BLaER1 (cell line): ENCODE results near the gene TM9SF1.

Source experiments
- H3K27ac ChIP-seq: shearing (Covaris generic); formaldehyde crosslinking; 2 replicates; pipeline ENCODE4 v1.8.1; 2022
- H3K27me3 ChIP-seq: shearing (Covaris generic); formaldehyde crosslinking; 2 replicates; pipeline ENCODE4 v1.8.1; 2022
- H3K36me3 ChIP-seq: shearing (Covaris generic); formaldehyde crosslinking; 2 replicates; pipeline ENCODE4 v1.8.1; 2022
- H3K4me1 ChIP-seq: shearing (Covaris generic); formaldehyde crosslinking; 2 replicates; pipeline ENCODE4 v1.8.1; 2022
- H3K4me2 ChIP-seq: shearing (Covaris generic); formaldehyde crosslinking; 2 replicates; pipeline ENCODE4 v1.8.1; 2022
- H3K4me3 ChIP-seq: shearing (Covaris generic); formaldehyde crosslinking; 2 replicates; pipeline ENCODE4 v1.8.1; 2022
- H3K9ac ChIP-seq: shearing (Covaris generic); formaldehyde crosslinking; 2 replicates; pipeline ENCODE4 v1.8.1; 2022
- H3K9me3 ChIP-seq: shearing (Covaris generic); formaldehyde crosslinking; 2 replicates; pipeline ENCODE4 v1.8.1; 2022
- H4K20me1 ChIP-seq: shearing (Covaris generic); formaldehyde crosslinking; 2 replicates; pipeline ENCODE4 v1.8.1; 2022
- Cebpa-rat ChIP-seq: shearing (Covaris generic); IDR thresholded peaks from 2 replicates; pipeline ENCODE4 v1.8.1; 2022

Gene TM9SF1

GRCh38 chr14:24155100-24155499 lies 40.1 kb downstream of the TM9SF1 start:
- Histone ChIP-seq H3K36me3 (peaks cover 96% of the 10 kb centered on the region), H3K9me3 (no peaks in the 10 kb centered on the region), H4K20me1 (no peaks in the 10 kb centered on the region), H3K27me3 (no peaks in the 10 kb centered on the region), H3K4me2 (no peak overlapping the region), H3K4me3 (no peak overlapping the region), H3K9ac (no peak overlapping the region), H3K4me1 (peaks cover under 1% of the 10 kb centered on the region; the same call in 1 of the 2 replicates), H3K27ac (peak overlapping the region; percentile 3; the same call in 1 of the 2 replicates)
- no peak for TF ChIP-seq Cebpa-rat

- Histone ChIP-seq H3K36me3 (peaks cover 79% of the 10 kb centered on the region), H3K4me1 (peaks cover 13% of the 10 kb centered on the region), H3K9ac (no peak overlapping the region), H4K20me1 (peaks cover 20% of the 10 kb centered on the region), H3K27ac (no peak overlapping the region), H3K4me3 (no peak overlapping the region), H3K27me3 (no peaks in the 10 kb centered on the region), H3K9me3 (no peaks in the 10 kb centered on the region), H3K4me2 (no peak overlapping the region)
- TF ChIP-seq Cebpa-rat, result no peak
Observed at GRCh38 chr14:24151404-24152080, 43.7 kb downstream of the TM9SF1 start.

GRCh38 chr14:24150993-24151392 lies 44.2 kb downstream of the TM9SF1 start:
- peaks cover 13% of the 10 kb centered on the region for H3K4me1 ChIP-seq
- H3K4me3 ChIP-seq, result no peak overlapping the region
- no peak overlapping the region for H3K27ac ChIP-seq
- H3K36me3 ChIP-seq, result peaks cover 74% of the 10 kb centered on the region
- H3K9ac ChIP-seq, result no peak overlapping the region
- H4K20me1 ChIP-seq, result peaks cover 20% of the 10 kb centered on the region
- no peaks in the 10 kb centered on the region for H3K27me3 ChIP-seq
- no peak overlapping the region for H3K4me2 ChIP-seq
- no peaks in the 10 kb centered on the region for H3K9me3 ChIP-seq
- TF ChIP-seq Cebpa-rat, result no peak

GRCh38 chr14:24150567-24150966 lies 44.7 kb downstream of the TM9SF1 start:
- H3K36me3 ChIP-seq, result peaks cover 70% of the 10 kb centered on the region
- H4K20me1 ChIP-seq, result peaks cover 20% of the 10 kb centered on the region
- H3K4me2 ChIP-seq, result no peak overlapping the region

GRCh38 chr14:24150061-24150460 lies 45.2 kb downstream of the TM9SF1 start:
- peaks cover 22% of the 10 kb centered on the region for H3K4me1 ChIP-seq
- no peak for TF ChIP-seq Cebpa-rat
- peaks cover 20% of the 10 kb centered on the region for H4K20me1 ChIP-seq
- H3K9ac ChIP-seq, result no peak overlapping the region
- H3K27me3 ChIP-seq, result no peaks in the 10 kb centered on the region
- H3K9me3 ChIP-seq, result no peaks in the 10 kb centered on the region
- peaks cover 66% of the 10 kb centered on the region for H3K36me3 ChIP-seq
- H3K4me2 ChIP-seq, result no peak overlapping the region
- no peak overlapping the region for H3K27ac ChIP-seq
- no peak overlapping the region for H3K4me3 ChIP-seq

More at GRCh38 chr14:24150567-24150966, 44.7 kb downstream of the TM9SF1 start:
- H3K4me3 ChIP-seq, result no peak overlapping the region
- H3K9ac ChIP-seq, result no peak overlapping the region
- H3K4me1 ChIP-seq, result peaks cover 17% of the 10 kb centered on the region
- no peaks in the 10 kb centered on the region for H3K9me3 ChIP-seq
- H3K27me3 ChIP-seq, result no peaks in the 10 kb centered on the region
- H3K27ac ChIP-seq, result no peak overlapping the region
- no peak for TF ChIP-seq Cebpa-rat

GRCh38 chr14:24149302-24149969 lies 45.8 kb downstream of the TM9SF1 start:
- TF ChIP-seq Cebpa-rat, result no peak
- H3K4me2 ChIP-seq, result no peak overlapping the region
- H3K9ac ChIP-seq, result peak overlapping the region; percentile 41; the same call in 1 of the 2 replicates
- peaks cover 66% of the 10 kb centered on the region for H3K36me3 ChIP-seq
- H3K27ac ChIP-seq, result no peak overlapping the region
- H3K27me3 ChIP-seq, result no peaks in the 10 kb centered on the region
- no peaks in the 10 kb centered on the region for H3K9me3 ChIP-seq
- H3K4me1 ChIP-seq, result peaks cover 28% of the 10 kb centered on the region
- no peak overlapping the region for H3K4me3 ChIP-seq
- H4K20me1 ChIP-seq, result peaks cover 20% of the 10 kb centered on the region

- Histone ChIP-seq H3K4me3 (peak overlapping the region; percentile 100), H4K20me1 (peaks cover 20% of the 10 kb centered on the region), H3K4me1 (peaks cover 43% of the 10 kb centered on the region), H3K4me2 (peak overlapping the region; percentile 99), H3K9ac (peak overlapping the region; percentile 92), H3K27ac (peak overlapping the region; percentile 89), H3K9me3 (no peaks in the 10 kb centered on the region), H3K36me3 (peaks cover 68% of the 10 kb centered on the region), H3K27me3 (no peaks in the 10 kb centered on the region)
- no peak for TF ChIP-seq Cebpa-rat
Observed at GRCh38 chr14:24147761-24148428, 47.3 kb downstream of the TM9SF1 start.

- Histone ChIP-seq H3K27me3 (no peaks in the 10 kb centered on the region), H3K27ac (peak within 1 kb of the TSS; percentile 89), H3K36me3 (peaks cover 65% of the 10 kb centered on the region), H3K4me1 (peaks cover 50% of the 10 kb centered on the region), H3K9ac (peak within 1 kb of the TSS; percentile 92), H3K9me3 (no peaks in the 10 kb centered on the region), H3K4me2 (peak within 1 kb of the TSS; percentile 99), H4K20me1 (peaks cover 20% of the 10 kb centered on the region), H3K4me3 (peak within 1 kb of the TSS; percentile 100)
- no peak for TF ChIP-seq Cebpa-rat
Observed at GRCh38 chr14:24146978-24147760, 48.1 kb downstream of the TM9SF1 start, which contains the start of gene RNF31. RNF31 (plus strand) TSS chr14:24147498; CDS start chr14:24147699, 201 bp downstream.

GRCh38 chr14:24146453-24146977 lies 48.7 kb downstream of the TM9SF1 start, which contains the start of gene PSME2:
PSME2 (minus strand) TSS chr14:24146610; CDS start chr14:24146581, 29 bp downstream.
- TF ChIP-seq Cebpa-rat, result no peak
- Histone ChIP-seq H3K4me2 (peak within 1 kb of the TSS; percentile 99), H3K27me3 (no peaks in the 10 kb centered on the region), H3K4me3 (peak within 1 kb of the TSS; percentile 100), H4K20me1 (peaks cover 20% of the 10 kb centered on the region), H3K9ac (peak within 1 kb of the TSS; percentile 92), H3K4me1 (peaks cover 54% of the 10 kb centered on the region), H3K36me3 (peaks cover 58% of the 10 kb centered on the region), H3K9me3 (no peaks in the 10 kb centered on the region), H3K27ac (peak within 1 kb of the TSS; percentile 89)
